HG02623 (cell line): ENCODE measurements around the gene B3GNT2.

Experiments
- ATAC-seq: cut with Tn5 transposase; IDR thresholded peaks from one replicate; pipeline ENCODE4 v1.9.1; 2021; ENCODE audit warnings: moderate library complexity; ENCODE audit not compliant: unreplicated experiment

The B3GNT2 gene

GRCh38 chr2:62202729-62203128, 6.8 kb downstream of the B3GNT2 start:
- no peak for ATAC-seq

GRCh38 chr2:62203459-62203858, 7.5 kb downstream of the B3GNT2 start:
- ATAC-seq, result no peak

GRCh38 chr2:62204998-62205496, 9.1 kb downstream of the B3GNT2 start:
- no peak for ATAC-seq

- no peak for ATAC-seq
Observed at GRCh38 chr2:62205554-62205953, 9.6 kb downstream of the B3GNT2 start.

GRCh38 chr2:62206024-62206423, 10.1 kb downstream of the B3GNT2 start:
- no peak for ATAC-seq

- ATAC-seq, result no peak
Observed at GRCh38 chr2:62207491-62207890, 11.6 kb downstream of the B3GNT2 start.

GRCh38 chr2:62208074-62208757, 12.3 kb downstream of the B3GNT2 start:
- ATAC-seq, result no peak

GRCh38 chr2:62208758-62209114, 12.8 kb downstream of the B3GNT2 start:
- ATAC-seq, result no peak

GRCh38 chr2:62209427-62209991, 13.6 kb downstream of the B3GNT2 start:
- ATAC-seq, result no peak

- no peak for ATAC-seq
Observed at GRCh38 chr2:62215306-62216064, 19.6 kb downstream of the B3GNT2 start.

- ATAC-seq, result no peak
Observed at GRCh38 chr2:62216113-62216512, 20.2 kb downstream of the B3GNT2 start.

- no peak for ATAC-seq
Observed at GRCh38 chr2:62216616-62217015, 20.7 kb downstream of the B3GNT2 start.

- ATAC-seq, result no peak
Observed at GRCh38 chr2:62217421-62217820, 21.5 kb downstream of the B3GNT2 start.

- ATAC-seq, result no peak
Observed at GRCh38 chr2:62217970-62218369, 22.1 kb downstream of the B3GNT2 start.

GRCh38 chr2:62219407-62220159, 23.7 kb downstream of the B3GNT2 start:
- no peak for ATAC-seq

- no peak for ATAC-seq
Observed at GRCh38 chr2:62221141-62221540, 25.2 kb downstream of the B3GNT2 start.

GRCh38 chr2:62222171-62222570, 26.3 kb downstream of the B3GNT2 start:
- ATAC-seq, result no peak

- no peak for ATAC-seq
Observed at GRCh38 chr2:62222674-62223073, 26.8 kb downstream of the B3GNT2 start.

- no peak for ATAC-seq
Observed at GRCh38 chr2:62224976-62225375, 29.1 kb downstream of the B3GNT2 start.

GRCh38 chr2:62227386-62228075, 31.6 kb downstream of the B3GNT2 start:
- no peak for ATAC-seq
